Inferior parietal cortex (tissue), 1 donor: Measurements from ENCODE around the gene MMP1.

Experiments
- DNase-seq: peaks from one replicate; pipeline ENCODE4 v3.0.0-alpha.2; 2016; ENCODE audit errors: extremely low spot score

Gene MMP1

GRCh38 chr11:102807921-102808320 is 10.0 kb upstream of the MMP1 start:
- DNase-seq: no peak

GRCh38 chr11:102806296-102806695 is 8.3 kb upstream of the MMP1 start:
- DNase-seq: no peak

- DNase-seq: no peak
Measured at GRCh38 chr11:102802341-102802740, 4.4 kb upstream of the MMP1 start.

GRCh38 chr11:102800767-102801166 is 2.8 kb upstream of the MMP1 start:
- DNase-seq: no peak

GRCh38 chr11:102799681-102800340 is 1.9 kb upstream of the MMP1 start:
- no peak for DNase-seq

- no peak for DNase-seq
Measured at GRCh38 chr11:102794382-102794781, 3.6 kb downstream of the MMP1 start.

GRCh38 chr11:102793677-102794290 is 4.2 kb downstream of the MMP1 start:
- DNase-seq: no peak

- DNase-seq: no peak
Measured at GRCh38 chr11:102792604-102793003, 5.4 kb downstream of the MMP1 start.

GRCh38 chr11:102791271-102792036 is 6.5 kb downstream of the MMP1 start:
- DNase-seq: no peak

- no peak for DNase-seq
Measured at GRCh38 chr11:102788334-102788995, 9.5 kb downstream of the MMP1 start.

GRCh38 chr11:102784380-102784779 is 13.6 kb downstream of the MMP1 start:
- DNase-seq: no peak

- no peak for DNase-seq
Measured at GRCh38 chr11:102783720-102784119, 14.2 kb downstream of the MMP1 start.

- no peak for DNase-seq
Measured at GRCh38 chr11:102783016-102783415, 14.9 kb downstream of the MMP1 start.

GRCh38 chr11:102781676-102782075 is 16.3 kb downstream of the MMP1 start:
- DNase-seq: no peak

- DNase-seq: no peak
Measured at GRCh38 chr11:102780491-102780918, 17.5 kb downstream of the MMP1 start, which contains the start of gene MMP10. Gene MMP10 (minus strand): TSS chr11:102780628. CDS start chr11:102780591, 37 bp downstream.

GRCh38 chr11:102776454-102776853 is 21.5 kb downstream of the MMP1 start:
- DNase-seq: no peak

- DNase-seq: no peak
Measured at GRCh38 chr11:102773386-102773785, 24.6 kb downstream of the MMP1 start.

- DNase-seq: no peak
Measured at GRCh38 chr11:102771351-102771750, 26.6 kb downstream of the MMP1 start.

GRCh38 chr11:102770191-102770590 is 27.8 kb downstream of the MMP1 start:
- DNase-seq: no peak

- DNase-seq: no peak
Measured at GRCh38 chr11:102767800-102768199, 30.2 kb downstream of the MMP1 start.

- no peak for DNase-seq
Measured at GRCh38 chr11:102763440-102763839, 34.5 kb downstream of the MMP1 start.

- no peak for DNase-seq
Measured at GRCh38 chr11:102762361-102762767, 35.6 kb downstream of the MMP1 start.
